Activated CD8-positive, alpha-beta memory T cell treated with anti-CD3 and anti-CD28 coated beads for 4 hours (primary cell): ENCODE results near the gene MOCS1.
A peak's percentile ranks its signal among the peaks of the same experiment; 100 is the strongest.

ENCODE experiments used
- DNase-seq, 2 donors: peaks; one replicate each; pipeline ENCODE4 v3.0.0-alpha.2; 2020; ENCODE audit warnings: low read depth in 2 of 2

MOCS1 gene

DNA sequence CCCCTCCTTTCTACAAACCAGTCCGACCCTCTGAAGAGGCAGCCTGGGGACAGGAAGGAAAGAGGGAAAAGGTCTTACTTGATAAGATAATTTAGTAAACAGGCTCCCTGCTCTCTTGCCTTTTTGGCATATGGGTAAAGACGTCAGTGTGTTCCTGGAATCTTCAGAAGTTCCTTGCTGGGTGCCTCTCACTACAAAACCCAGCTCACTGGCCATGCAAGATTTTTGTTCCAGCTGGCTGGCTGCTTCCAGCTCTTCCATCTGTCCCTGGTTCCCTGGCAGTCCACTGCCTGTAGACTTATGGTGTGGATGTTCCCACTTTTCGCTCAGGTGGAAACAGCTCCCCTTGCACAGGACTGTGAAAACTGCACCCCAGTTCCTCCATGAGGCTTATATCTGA, 57.4 kb downstream of the MOCS1 start:
- DNase-seq: no peak

DNA sequence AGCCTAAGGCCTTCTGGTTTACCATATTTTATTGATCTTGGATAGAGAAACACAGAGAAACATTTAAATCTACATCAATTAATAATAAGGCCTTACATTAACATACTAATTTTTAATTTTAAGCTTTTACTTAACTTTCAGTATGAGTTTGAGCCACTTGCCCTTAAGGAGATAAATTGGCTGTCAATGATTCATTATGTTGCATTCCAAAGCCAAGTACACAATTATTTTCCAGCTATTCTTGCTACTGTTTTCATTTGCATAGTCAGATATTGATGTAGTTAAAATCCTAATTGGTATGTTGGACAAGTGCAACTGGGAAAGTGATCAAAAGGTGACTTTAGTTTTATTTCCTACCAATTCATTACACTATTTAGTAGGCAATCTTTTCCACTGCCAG, 58.2 kb downstream of the MOCS1 start:
- no peak for DNase-seq

DNA sequence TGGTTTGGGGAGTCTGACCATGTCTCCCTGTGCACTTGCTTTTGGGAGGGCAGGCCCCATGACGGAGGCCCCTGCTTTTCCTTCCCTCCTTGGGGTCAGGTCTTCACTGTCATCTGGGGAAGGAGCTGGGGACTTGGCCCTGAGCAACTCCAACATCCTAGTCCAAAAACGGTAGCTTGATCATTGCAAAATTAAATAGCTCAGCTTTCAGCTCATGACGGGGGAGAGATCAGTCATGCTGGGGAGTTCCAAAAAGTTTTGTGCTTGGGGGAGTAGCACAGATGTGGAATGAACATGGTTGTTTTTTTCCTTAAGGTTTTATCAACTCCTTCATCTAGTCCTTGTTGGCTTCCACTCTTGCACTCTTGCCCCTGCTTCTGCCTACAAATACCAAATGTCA, 60.8 kb downstream of the MOCS1 start:
- DNase-seq: no peak

GRCh38 chr6:39870950-39871349, 63.3 kb downstream of the MOCS1 start:
- no peak for DNase-seq

DNA sequence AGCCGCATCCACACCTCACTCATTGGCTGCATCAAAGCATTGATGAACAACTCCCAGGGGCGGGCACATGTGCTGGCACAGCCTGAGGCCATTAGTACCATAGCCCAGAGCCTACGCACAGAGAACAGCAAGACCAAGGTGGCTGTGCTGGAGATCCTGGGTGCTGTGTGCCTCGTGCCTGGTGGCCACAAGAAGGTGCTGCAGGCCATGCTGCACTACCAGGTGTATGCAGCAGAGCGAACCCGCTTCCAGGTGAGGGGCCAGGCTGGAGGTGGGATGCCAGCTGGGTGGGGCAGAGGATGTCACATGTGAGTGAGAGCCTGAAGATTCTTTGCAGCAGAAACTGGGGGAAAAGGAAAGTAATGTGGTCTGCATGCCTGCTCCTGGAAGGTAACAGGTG, 66.7 kb downstream of the MOCS1 start:
- no peak for DNase-seq

GRCh38 chr6:39865011-39865888, 69.0 kb downstream of the MOCS1 start:
- DNase-seq: peak; percentile 6 to 12

- DNase-seq: no peak
Observed at GRCh38 chr6:39861663-39862062, 72.6 kb downstream of the MOCS1 start.

DNA sequence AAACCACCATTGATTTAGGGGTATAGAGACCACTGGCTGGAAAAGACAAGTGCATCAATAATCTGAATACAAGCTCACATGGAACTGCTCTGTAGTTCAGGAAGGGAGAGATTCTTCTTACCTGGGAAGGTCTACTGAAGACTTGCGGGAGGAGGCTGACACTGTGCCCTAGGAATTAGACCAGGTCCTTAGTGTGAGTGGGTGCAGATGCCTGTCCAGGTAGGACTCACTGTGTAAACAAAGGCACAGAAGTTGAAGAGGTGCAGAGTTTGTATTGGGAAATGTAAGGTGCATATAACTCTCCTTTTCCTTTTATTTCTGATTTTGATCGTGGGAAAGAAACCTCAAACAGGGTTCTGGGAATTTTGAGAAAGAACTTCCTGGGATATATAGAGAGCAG, 75.2 kb downstream of the MOCS1 start:
- DNase-seq: no peak

GRCh38 chr6:39855356-39855995, 78.8 kb downstream of the MOCS1 start:
- no peak for DNase-seq
